GM19240 (cell line): ENCODE data around the gene TARDBP.
"Not testable (repeated sequence)": the region's sequence is repeated elsewhere in the genome, so short reads cannot be mapped to it uniquely, and the experiment has no call there.

Experiments
- DNase-seq: peaks from one replicate; pipeline ENCODE4 v3.0.0; 2011; ENCODE audit warnings: low spot score; ENCODE audit not compliant: insufficient read length

Gene TARDBP

DNA sequence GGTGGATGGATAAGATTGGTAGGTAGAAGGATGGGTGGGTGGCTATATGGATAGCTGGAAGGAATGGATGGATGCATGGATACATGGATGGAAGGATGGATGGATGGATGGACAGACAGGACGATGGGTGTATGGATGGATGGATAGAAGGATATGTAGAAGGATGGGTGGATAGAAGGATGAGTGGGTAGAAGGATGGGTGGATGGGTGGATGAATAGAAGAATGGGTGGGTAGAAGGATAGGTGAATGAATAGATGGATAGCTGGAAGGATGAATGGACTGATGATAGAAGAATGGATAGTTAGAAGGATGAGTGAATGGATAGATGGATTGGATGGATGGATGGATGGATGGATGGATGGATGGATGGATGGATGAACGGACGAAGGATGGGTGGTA is 29.6 kb downstream of the TARDBP start:
- no peak for DNase-seq

DNA sequence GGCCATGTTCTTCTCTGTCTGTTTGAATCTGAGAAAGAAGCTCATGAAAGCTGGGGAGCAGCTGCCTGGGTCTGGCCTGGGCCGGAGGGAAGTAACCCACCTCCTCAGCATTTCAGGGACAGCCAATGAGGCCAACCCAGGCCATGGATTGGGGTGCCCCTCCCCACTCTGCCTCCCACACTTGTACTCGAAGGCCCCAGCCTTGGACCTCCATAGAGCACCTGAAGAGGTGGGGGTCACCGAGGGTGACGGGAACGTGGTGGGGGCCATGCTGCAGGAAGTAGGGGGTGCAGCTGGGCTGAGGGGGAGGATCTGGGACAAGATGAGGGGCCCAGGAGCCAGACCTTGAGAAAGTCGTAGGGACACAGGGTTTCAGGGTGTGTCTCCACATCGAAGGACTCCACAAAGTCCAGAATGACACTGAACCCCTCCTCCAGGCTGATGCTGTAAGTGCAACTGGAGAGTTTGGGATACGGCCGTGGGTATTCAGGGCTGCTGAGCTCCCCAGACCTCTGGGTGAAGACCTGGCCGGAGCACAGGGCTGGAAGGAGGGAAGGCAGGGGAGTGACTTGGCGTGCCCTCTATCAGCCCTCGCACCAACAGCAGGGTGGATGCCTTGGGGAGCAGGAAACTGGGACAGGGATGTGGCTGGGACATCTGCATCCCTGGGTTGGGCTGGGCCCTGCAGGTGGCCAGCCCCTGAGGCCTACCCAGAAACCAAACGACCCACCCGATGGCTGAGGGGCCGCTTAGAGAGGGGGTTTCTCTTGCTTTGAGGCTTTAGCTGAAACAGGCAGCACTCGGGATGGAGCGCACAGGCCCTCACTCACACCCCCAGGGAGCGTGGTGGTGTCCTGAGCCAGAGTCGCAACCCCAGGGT is 30.8 kb downstream of the TARDBP start:
- no peak for DNase-seq

DNA sequence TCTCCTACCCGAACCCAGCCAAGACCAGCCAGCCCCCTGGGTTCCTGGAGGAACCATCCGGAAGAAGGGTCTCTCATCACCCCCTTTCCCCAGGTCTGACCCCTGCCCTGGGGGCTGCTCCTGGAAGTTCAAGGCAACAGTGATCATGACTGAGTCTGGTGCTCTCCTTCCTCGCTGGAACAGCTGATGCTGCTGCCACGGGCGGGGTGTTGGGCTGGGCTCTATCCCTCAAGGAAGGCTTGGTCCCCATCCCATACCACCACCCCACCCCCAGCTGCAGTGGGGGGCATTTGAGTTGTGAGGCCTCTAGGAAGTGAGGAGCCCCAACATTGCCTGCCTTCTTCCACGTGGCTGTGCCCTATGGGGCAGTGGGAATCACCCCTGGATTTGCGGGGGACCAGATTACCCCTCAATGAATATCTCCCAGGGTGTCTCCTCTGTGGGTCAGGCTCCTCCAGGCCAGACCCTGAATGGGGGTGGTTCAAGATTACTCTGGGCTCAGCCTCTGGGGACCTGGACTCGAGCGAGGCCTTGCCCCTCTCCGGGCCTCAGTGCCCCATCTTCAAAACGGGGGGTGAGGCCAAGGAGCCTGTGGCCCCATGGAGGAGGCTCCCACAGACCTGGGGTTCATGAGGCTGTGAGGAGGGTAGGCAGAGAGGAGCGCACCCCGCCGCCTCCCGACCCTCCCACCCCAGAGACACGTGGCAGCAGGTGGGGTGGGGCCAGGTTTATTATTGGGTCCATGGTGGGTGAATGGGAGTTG is 31.8 kb downstream of the TARDBP start:
- no peak for DNase-seq

DNA sequence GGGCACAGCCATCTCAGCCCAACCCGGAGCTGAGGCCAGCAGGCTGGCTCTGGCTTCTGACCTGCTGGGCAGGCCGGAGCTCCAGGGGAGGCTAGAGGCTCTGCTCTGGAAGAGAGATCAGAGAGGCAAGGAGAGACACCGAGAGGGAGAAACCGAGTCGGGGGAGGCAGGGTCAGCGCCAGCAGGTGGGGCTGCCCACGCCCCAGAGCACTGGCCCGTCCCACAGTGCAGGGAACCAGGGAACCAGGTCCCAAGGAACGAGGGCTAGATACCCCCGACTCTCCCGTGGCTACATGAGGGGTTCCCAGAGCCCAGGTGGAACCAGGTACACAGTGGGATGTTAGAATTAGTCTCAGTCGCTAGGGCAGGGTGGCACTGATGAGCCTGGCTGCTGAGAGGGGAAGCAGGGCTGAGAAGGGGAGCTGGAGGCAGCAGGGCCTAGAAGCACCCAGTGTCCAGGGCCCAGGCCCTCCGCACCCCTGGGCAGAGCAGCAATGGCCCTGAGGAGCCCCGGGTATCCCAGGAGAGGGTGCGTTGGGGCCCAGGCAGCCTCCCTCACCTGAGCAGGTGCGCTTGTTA is 32.5 kb downstream of the TARDBP start:
- DNase-seq: no peak

DNA sequence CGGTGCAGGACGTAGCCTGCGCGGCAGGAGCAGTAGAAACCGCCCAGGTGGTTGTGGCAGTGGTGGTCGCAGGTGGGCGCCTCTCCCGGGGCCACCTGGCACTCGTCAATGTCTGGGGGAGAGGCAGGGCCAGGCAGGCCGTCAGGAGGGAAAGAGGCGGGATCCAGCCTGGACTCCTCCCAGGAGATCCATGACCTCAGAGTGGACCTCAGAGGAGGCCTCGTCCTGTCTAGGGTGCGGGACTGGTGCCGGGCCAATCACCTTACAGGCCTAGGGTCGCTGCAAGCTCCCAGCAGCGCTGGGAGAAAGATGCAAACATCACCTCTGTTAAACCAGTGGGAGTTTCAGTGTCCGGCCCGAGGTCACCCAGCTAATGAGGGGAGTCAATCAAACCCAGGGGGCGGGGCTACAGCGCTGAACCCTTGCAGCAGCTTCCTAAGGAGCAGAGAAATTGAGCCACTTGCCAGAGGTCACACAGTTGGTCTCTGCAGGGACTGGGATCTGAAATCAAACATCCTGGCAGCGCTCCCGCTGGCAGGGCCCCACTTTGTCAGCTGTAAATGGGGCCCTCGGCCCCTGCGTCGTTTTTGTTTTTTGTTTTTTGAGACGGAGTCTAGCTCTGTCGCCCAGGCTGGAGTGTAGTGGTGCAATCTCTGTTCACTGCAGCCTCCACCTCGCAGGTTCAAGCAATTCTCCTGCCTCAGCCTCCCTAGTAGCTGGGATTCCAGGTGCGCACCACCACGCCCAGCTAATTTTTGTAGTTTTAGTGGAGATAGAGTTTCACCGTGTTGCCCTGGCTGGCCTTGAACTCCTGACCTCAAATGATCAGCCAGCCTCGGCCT is 33.2 kb downstream of the TARDBP start:
- no peak for DNase-seq

DNA sequence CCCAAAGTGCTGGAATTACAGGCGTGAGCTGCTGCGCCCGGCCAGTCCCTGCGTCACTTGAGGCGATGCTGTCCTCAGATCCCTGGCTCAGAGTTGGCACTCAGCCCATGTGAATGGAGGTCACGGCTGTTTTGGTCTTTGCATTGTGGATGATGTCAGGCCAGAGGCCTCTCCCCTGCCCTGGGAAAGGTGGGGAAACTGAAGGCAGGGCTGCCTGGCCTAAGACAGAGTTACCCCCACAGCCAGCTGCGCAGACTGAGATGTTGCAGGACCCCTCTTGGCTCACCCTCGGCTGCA is 33.8 kb downstream of the TARDBP start:
- DNase-seq: no peak

GRCh38 chr1:11046625-11047365 is 34.3 kb downstream of the TARDBP start, which contains the start of gene MASP2:
Gene MASP2, minus strand, starts transcription at chr1:11047239. Its CDS starts 32 bp downstream, at chr1:11047207.
- DNase-seq: no peak

DNA sequence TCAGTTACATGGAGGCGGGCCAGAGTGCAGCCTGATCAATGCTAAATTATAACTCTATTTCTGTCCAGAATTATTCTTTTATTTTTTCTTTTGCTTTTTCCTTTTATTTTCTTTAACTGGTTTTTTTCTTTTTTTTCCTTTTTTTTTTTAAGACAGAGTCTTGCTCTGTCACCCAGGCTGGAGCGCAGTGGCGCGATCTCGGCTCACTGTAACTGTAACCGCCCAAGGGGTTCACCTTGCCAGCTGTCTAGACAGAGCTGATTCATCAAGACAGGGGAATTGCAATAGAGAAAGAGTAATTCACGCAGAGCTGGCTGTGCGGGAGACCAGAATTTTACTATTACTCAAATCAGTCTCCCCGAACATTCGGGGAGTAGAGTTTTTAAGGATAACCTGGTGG is 38.7 kb downstream of the TARDBP start:
- not testable (repeated sequence) for DNase-seq

- DNase-seq: no peak
Measured at GRCh38 chr1:11051781-11052511, 39.5 kb downstream of the TARDBP start.

- no peak for DNase-seq
Measured at GRCh38 chr1:11052839-11053757, 40.6 kb downstream of the TARDBP start.

- no peak for DNase-seq
Measured at GRCh38 chr1:11053758-11054137, 41.3 kb downstream of the TARDBP start.

- DNase-seq: no peak
Measured at GRCh38 chr1:11054181-11054580, 41.7 kb downstream of the TARDBP start.

DNA sequence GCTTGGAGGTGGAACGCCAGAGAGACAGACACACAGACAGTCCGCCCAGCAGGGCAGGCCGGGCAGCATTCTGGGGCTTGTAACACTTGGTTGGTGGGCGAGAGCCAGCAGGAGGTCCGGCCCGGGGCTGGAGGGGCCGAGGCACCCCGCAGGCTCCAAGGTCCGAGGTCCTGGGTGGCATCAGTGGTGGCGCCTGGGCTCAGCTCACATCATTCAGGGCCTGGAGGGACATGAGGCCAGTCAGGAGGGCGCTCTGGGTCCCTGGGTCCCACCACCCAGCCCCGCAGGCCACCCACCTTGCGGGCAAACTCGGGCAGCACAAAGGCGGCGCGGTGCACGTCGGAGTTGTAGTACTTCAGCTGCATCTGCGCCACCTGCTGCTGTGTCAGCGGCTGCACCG is 42.2 kb downstream of the TARDBP start:
- no peak for DNase-seq

DNA sequence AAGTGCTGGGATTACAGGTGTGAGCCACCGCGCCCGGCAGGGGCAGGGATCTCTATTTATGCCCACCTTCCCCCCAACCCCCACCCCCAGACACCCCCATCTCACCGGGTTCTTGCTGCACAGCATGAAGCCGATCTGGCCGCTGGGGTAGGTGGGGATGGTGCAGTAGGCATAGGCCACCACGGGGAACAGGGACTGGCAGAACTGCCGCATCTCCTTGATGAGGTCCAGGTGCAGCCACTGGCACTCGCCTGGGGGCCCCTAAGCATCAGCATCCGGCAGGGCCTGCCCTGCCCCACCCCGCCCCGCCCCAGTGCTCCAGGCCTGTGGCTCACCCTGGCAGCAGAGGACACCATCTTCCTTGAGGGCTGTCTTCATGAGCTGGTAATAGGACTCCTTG is 43.2 kb downstream of the TARDBP start:
- no peak for DNase-seq

DNA sequence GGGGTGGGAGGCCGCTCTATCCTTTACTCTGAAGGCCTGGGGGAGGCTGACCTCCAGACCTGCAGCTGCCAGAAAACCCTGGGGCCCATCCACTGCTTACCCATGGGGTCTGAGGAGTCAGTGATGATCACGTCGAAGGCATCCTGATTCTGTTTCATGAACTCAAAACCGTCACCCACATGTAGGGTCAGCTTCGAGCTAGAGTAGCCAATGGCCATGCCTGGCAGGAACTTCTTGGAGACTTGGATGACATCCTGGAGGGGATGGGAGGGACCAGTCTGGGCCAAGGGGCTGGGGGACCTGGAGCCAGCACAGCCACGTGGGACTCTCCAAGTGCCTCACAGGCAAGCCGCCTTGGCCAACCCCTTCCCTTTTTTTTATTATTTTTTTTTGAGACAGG is 44.0 kb downstream of the TARDBP start:
- no peak for DNase-seq

- no peak for DNase-seq
Measured at GRCh38 chr1:11057477-11057876, 45.0 kb downstream of the TARDBP start.

- no peak for DNase-seq
Measured at GRCh38 chr1:11058026-11058425, 45.6 kb downstream of the TARDBP start.

DNA sequence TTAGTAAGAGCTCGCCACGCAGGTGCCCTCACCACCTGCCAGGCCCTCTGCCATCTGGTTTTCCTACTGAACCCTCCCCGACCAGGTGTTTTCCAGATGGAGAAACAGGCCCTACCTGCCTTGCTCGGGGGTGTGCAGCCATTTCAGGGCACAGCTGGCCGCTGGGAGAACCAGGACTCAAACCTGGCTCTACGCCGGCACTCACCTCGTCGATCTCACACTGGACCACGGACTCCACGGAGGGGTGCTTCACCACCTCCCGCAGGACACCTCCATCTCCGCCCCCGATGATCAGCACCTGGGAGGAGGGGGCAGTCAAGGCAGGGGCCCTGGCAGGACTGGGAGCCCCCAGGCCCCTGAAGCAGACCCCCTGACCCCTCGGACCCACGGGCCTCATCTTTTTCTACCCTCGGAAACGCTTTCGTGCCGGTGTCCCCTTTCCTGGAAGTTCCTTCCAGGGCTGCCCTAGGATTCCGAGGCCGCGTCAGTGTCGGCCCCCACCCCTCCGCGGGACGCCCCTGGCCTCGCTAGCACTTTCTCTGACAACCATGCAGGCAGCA is 46.2 kb downstream of the TARDBP start:
- no peak for DNase-seq
